OCI-LY3 (cell line): Measurements from ENCODE around the gene RIPK4.

Experiments
- H2AFZ ChIP-seq: fragments of 200-600, 300-600 bp; shearing (Covaris generic); 2 replicates; pipeline ENCODE4 v1.6.0; 2014; ENCODE audit warnings: antibody characterized with exemption, low read depth, low read length
- H3K27ac ChIP-seq: fragments of 200-600, 300-600 bp; sonication (generic); 2 replicates; pipeline ENCODE4 v1.5.1; 2014; ENCODE audit warnings: mild to moderate bottlenecking, low read length, moderate library complexity, mixed read lengths
- H3K27me3 ChIP-seq: fragments of 200-600, 300-600 bp; sonication (generic); 2 replicates; pipeline ENCODE4 v1.6.1; 2014; ENCODE audit warnings: low read depth, low read length, mixed read lengths
- H3K36me3 ChIP-seq: fragments of 200-600, 300-600 bp; sonication (generic); replicated peaks from 2 replicates; pipeline ENCODE3; 2014; ENCODE audit warnings: low read depth, low read length, mixed read lengths
- H3K4me1 ChIP-seq: fragments of 300-600, 200-600 bp; sonication (generic); 2 replicates; pipeline ENCODE4 v1.6.1; 2014; ENCODE audit warnings: low read length, mixed read lengths
- H3K4me2 ChIP-seq: fragments of 200-600, 300-600 bp; sonication (generic); 2 replicates; pipeline ENCODE4 v1.6.1; 2014; ENCODE audit warnings: low read length, mixed read lengths
- H3K4me3 ChIP-seq: fragments of 300-600, 200-600 bp; sonication (generic); 2 replicates; pipeline ENCODE4 v1.5.1; 2014; ENCODE audit warnings: antibody characterized with exemption, mild to moderate bottlenecking, low read length, moderate library complexity
- H3K79me2 ChIP-seq: fragments of 300-600, 200-600 bp; shearing (Covaris generic); 2 replicates; pipeline ENCODE4 v1.6.1; 2014; ENCODE audit warnings: mild to moderate bottlenecking, low read length, mixed read lengths
- H3K9ac ChIP-seq: fragments of 300-600, 200-600 bp; shearing (Covaris generic); 2 replicates; pipeline ENCODE4 v1.6.0; 2014; ENCODE audit warnings: mild to moderate bottlenecking, low read length, moderate library complexity
- H3K9me3 ChIP-seq: fragments of 200-600, 300-600 bp; shearing (Covaris generic); 2 replicates; pipeline ENCODE4 v1.6.1; 2014; ENCODE audit warnings: low read length, mixed read lengths; ENCODE audit not compliant: insufficient read depth
- H4K20me1 ChIP-seq: fragments of 200-600, 300-600 bp; sonication (generic); 2 replicates; pipeline ENCODE4 v1.6.1; 2016; ENCODE audit warnings: low read length, mixed read lengths; ENCODE audit not compliant: insufficient read depth
- CTCF ChIP-seq: fragments of 200-600, 300-600 bp; sonication (generic); IDR thresholded peaks from 2 replicates; pipeline ENCODE4 v1.5.1; 2014; ENCODE audit warnings: antibody characterized with exemption, low read length, low read depth
- EZH2phosphoT487 ChIP-seq: fragments of 200-600 bp; shearing (Covaris generic); IDR thresholded peaks from 2 replicates; pipeline ENCODE4 v1.6.1; 2018; ENCODE audit warnings: antibody characterized with exemption, mixed run types, low read depth

Gene RIPK4

GRCh38 chr21:41741253-41742072, 25.4 kb downstream of the RIPK4 start:
- no peaks in the 10 kb centered on the region for H3K36me3 ChIP-seq
- H3K4me2 ChIP-seq = no peak overlapping the region
- no peaks in the 10 kb centered on the region for H3K4me1 ChIP-seq
- H3K79me2 ChIP-seq = no peaks in the 10 kb centered on the region
- no peak overlapping the region for H3K9ac ChIP-seq
- H3K27ac ChIP-seq = no peak overlapping the region
- no peaks in the 10 kb centered on the region for H4K20me1 ChIP-seq
- H2AFZ ChIP-seq = no peak overlapping the region
- no peak for TF ChIP-seq CTCF
- no peak for TF ChIP-seq EZH2phosphoT487
- H3K27me3 ChIP-seq = no peaks in the 10 kb centered on the region
- H3K4me3 ChIP-seq = no peak overlapping the region
- no peaks in the 10 kb centered on the region for H3K9me3 ChIP-seq

- Histone ChIP-seq H3K27ac (no peak overlapping the region), H3K4me3 (no peak overlapping the region), H3K4me1 (no peaks in the 10 kb centered on the region), H4K20me1 (no peaks in the 10 kb centered on the region), H3K27me3 (no peaks in the 10 kb centered on the region), H3K79me2 (no peaks in the 10 kb centered on the region), H3K9ac (no peak overlapping the region), H2AFZ (no peak overlapping the region), H3K4me2 (no peak overlapping the region), H3K9me3 (no peaks in the 10 kb centered on the region), H3K36me3 (no peaks in the 10 kb centered on the region)
- TF ChIP-seq EZH2phosphoT487 (no peak), CTCF (no peak)
Observed at GRCh38 chr21:41740604-41741252, 26.1 kb downstream of the RIPK4 start.

GRCh38 chr21:41739936-41740335, 26.9 kb downstream of the RIPK4 start:
- Histone ChIP-seq H3K4me2 (no peak overlapping the region), H3K36me3 (no peaks in the 10 kb centered on the region), H3K79me2 (no peaks in the 10 kb centered on the region), H3K4me1 (no peaks in the 10 kb centered on the region), H2AFZ (no peak overlapping the region), H4K20me1 (no peaks in the 10 kb centered on the region), H3K9me3 (no peaks in the 10 kb centered on the region), H3K4me3 (no peak overlapping the region), H3K27ac (no peak overlapping the region), H3K9ac (no peak overlapping the region), H3K27me3 (no peaks in the 10 kb centered on the region)
- TF ChIP-seq CTCF (no peak), EZH2phosphoT487 (no peak)

- no peak overlapping the region for H3K9ac ChIP-seq
- H4K20me1 ChIP-seq = no peaks in the 10 kb centered on the region
- H3K4me3 ChIP-seq = no peak overlapping the region
- H3K4me1 ChIP-seq = no peaks in the 10 kb centered on the region
- no peaks in the 10 kb centered on the region for H3K9me3 ChIP-seq
- no peak for TF ChIP-seq EZH2phosphoT487
- TF ChIP-seq CTCF = no peak
- no peak overlapping the region for H3K4me2 ChIP-seq
- no peaks in the 10 kb centered on the region for H3K79me2 ChIP-seq
- no peak overlapping the region for H3K27ac ChIP-seq
- H2AFZ ChIP-seq = no peak overlapping the region
- no peaks in the 10 kb centered on the region for H3K36me3 ChIP-seq
- H3K27me3 ChIP-seq = no peaks in the 10 kb centered on the region
Observed at GRCh38 chr21:41739011-41739410, 27.8 kb downstream of the RIPK4 start.
